DMS153 treated with DMSO at 0.1 percent for 48 hours (cell line): ENCODE measurements around the gene ABCC4.
A peak's percentile ranks its signal among the peaks of the same experiment; 100 is the strongest.
"Not testable (repeated sequence)": the region's sequence is repeated elsewhere in the genome, so short reads cannot be mapped to it uniquely, and the experiment has no call there.

Source experiments
- DNase-seq: peaks from one replicate; lab custom pipeline; 2025; ENCODE audit not compliant: unreplicated experiment; lab: John Stamatoyannopoulos, UW

ABCC4 gene

DNA sequence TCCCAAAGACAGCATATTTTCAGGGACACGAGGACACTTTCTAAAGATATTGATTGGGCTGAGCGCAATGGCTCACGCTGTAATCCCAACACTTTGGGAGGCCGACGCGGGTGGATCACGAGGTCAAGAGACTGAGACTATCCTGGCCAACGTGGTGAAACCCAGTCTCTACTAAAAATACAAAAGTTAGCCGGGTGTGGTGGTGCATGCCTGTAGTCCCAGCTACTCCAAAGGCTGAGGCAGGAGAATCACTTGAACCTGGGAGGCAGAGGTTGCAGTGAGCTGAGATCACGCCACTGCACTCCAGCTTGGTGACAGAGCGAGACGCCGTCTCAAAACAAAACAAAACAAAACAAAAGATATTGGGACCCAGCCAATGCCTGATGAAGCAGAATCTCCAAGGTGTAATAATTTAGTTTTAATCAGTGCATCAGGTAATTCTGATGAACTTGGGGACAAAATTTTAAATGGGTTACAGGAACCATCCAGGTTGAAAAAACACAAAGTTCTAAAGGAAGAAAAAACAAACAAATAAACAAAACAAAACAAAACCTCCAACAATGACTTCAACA is 100.8 kb downstream of the ABCC4 start:
- DNase-seq, result not testable (repeated sequence)

DNA sequence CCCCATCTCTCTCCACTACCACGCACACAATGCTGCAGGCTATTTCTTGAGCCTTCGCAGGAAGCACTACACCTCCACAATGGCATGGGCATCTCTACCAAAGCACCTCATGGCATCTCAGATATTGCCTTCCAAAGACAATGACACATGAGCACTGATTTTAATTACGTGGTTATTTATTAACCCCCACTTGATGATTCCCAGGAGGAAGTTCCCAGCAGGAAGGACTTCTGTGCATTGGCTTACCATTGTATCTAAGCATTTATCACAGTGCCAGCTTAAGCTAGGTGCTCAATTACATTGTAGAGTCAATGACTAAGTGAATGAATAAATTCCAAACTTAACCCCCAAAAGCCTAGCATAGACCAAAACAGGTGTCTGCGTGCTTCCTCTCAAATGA is 101.4 kb downstream of the ABCC4 start:
- no peak for DNase-seq

DNA sequence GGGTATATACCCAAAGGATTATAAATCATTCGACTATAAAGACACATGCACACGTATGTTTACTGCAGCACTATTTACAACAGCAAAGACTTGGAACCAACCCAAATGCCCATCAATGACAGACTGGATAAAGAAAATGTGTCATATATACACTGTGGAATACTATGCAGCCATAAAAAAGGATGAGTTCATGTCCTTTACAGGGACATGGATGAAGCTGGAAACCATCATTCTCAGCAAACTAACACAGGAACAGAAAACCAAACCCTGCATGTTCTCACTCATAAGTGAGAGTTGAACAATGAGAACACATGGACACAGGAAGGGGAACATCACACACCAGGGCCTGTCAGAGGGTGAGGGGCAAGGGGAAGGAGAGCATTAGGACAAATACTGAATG is 102.6 kb downstream of the ABCC4 start:
- DNase-seq, result not testable (repeated sequence)

DNA sequence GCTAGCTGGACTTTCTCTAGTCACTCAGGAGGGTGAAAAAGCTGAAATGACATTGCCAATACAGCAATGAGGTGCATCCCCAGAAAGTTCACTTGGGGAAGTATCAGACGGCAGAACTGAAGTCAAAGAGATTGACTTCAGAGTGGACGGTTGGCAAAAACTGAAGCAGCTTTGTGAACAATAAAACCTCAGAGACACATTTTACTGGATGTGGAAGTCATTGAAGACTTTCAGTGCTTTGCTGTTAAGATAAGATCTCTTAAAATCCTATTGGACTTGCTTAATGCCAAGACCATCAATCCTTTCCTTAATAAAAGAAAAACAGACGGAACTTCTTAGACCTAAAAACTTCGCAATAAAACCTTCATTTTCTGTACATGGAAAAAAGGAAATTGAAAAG is 103.7 kb downstream of the ABCC4 start:
- DNase-seq, result no peak

DNA sequence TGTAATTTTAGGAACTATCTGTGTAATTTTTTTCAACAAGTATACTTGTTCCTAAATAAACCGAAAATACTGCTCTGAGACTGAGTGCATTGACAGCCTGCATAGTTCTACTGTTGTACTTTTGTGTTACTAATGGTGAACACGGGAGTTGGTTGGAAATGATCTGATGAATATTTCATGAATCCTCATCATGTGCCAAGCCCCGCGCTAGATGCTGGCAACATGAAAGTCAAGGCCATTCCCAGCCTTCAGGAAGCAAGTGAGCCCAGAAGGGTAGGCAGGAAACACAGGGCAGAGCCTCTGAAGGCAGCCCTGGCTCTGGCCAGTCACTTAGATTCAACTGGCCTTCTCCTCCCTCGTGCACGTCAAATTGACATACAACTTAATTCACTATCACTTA is 106.1 kb downstream of the ABCC4 start:
- no peak for DNase-seq

DNA sequence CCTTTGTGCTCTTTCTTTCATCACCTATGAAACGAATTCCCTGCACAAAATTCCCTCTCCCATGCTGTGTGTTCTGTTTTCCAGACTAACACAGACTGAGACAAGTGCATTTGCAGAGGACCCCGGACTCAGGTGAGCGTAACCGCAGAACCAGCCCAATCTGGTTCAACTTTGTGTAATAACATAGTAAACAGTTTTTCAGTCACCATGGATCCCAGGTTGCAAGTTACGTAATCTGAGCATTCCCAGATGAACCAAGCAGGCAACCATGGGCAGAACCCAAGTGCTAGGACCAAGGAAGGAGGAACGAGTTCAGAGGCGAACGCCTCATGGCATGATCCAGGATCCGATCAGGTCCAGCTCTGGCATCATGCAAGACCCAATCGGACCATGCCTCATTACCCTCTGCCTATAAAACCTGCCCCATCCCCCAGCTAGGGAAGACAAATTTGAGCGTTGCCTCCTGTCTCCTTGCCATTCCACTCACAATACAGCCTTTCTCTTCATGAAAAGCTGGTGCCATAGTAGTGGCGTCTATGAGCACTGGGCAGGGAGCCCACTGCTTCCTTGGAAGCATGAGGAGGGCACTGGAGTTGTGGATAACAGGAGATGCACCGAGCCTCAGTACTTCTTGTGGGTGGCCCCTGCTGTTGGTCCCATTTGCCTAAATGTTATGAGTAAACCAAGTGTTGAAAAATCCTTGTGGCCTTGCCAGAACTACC is 107.6 kb downstream of the ABCC4 start:
- DNase-seq, result no peak

DNA sequence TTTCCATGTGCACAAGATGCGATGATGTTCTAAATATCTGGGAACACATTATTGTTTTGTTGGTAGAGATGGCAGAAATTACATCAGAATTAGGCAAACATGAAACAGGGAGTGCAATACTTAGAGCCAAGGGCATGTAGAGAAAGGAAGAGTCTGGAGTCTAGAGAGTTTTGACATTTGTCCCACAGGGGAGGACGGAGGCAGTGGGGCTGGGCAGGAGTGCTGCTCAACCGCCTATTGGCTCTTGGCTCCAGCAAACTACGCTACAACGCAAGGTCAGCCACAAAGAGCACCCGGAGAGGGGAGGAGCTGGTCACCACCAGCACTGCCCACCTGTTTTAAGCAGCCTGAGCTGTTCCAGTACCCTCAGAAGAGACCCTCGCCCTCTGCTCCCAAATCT is 108.3 kb downstream of the ABCC4 start:
- DNase-seq, result no peak

DNA sequence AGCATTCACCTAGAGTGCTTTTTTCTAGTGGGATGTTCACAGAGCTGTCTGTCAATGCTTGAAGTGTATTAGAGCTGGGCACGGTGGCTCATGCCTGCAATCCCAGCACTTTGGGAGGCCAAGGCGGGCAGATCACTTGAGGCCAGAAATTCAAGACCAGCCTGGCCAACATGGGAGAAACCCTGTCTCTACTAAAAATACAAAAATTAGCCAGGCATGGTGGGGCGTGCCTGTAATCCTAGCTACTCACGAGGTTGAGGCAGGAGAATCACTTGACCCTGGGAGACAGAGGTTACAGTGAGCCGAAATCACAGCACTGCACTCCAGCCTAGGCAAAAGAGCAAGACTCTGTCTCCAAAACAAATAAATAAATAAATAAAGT is 108.7 kb downstream of the ABCC4 start:
- DNase-seq, result not testable (repeated sequence)

DNA sequence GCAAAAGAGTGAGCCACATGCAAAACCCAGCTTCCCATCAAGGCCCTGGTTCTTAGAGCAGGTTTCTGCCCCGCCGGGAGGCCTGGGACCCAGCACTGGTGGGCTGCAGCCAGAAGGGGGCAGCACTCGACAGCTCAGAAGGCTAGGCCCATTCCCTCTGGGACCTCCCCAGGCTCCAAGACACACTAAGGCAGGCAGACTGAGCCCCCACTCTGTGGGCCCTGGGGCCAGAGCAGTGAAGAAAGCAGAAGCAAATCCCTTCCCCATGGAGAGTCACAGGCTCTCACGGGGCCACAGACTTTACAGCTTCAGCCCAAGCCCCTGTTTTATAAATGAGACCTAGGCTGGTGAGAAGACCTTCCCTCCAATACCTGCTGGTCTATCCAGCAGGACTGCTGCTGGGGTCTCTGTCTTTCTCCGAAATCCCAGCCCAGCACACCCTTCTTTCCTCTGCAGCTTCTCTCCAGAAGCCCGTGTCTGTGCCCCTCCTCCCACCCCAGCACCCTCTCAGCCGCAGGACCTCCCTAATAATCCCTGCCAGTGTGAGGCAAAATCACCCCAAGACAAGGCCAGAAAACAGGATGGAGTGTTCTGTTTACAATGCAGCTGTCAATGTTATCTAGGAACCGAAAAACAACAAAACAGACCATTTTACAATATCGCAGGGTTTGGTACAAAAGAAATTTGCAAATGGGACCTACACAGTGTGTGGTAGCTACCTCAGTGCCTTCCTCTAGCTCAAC is 109.3 kb downstream of the ABCC4 start:
- DNase-seq, result peak; percentile 54

DNA sequence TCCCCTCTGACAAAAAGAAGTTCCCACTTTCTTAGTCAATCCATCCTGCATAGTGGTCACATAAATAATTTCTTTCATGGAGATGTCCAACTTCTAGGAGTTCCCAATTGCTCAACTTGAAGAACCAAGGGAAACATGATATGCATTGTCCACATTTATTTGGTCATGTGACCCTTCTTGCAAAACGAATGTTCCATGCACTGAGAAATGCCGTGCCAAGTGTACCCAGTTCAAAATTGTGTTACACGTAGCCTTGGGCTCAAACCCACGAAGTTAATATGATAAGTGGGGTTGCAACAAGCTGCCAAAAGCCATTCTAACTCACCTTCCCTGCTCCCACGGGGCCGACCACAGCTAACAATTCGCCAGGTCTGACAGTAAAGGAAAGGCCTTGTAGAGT is 113.1 kb downstream of the ABCC4 start:
- no peak for DNase-seq

DNA sequence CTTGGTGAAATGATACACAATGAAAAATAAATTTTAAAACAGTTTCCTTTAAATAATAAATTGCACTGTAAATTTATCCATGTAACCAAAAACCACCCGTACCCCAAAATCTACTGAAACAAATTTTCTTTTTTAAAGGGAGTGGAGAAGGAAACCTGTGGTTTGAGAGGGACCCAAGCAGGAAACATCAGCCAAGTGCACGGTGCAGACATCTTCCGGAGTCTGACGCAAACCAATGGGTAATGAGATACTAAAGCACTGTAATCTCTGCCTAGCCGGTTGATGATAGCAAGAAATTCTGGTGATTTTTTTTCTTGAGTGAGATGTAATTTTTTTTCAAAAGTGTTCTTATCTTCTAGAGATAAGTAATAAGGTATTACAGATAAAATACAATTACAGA is 115.4 kb downstream of the ABCC4 start:
- no peak for DNase-seq

DNA sequence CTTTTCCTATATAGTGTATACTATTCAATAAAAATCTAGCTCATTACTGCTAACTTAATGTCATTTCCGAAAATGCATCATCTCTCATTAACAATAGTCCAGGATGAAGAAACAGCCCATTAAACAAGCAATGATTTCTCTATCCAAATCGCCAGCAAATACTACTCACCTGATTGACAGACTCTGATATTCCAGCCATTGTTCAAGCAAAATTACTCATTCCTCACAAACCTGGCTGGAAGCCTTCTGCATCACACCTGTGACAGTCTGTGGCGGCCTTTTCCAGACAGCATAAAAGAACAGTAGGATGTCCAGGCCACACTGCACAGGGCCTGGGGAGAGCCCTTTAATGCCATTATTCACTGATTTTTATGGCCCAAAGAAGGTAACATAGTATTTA is 115.9 kb downstream of the ABCC4 start:
- DNase-seq, result peak; percentile 14

DNA sequence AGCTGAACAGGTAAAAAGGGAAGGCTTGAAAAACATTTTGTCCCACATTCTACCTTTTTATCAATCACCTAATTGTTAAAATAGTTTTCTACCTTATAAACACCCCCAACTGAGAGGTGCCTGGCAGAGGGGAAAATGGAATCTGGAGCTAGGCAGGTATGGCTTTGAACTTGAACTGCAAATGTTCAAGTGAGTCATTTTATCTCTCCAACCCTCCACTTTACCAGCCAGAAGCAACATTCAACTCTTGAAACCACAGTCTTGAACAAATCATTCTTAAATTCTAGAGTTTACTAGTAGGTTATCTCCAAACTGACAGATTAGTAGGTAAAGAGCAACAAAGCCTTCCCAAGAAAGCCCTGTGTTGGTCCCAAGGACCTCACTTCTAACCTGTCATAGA is 116.9 kb downstream of the ABCC4 start:
- DNase-seq, result no peak

DNA sequence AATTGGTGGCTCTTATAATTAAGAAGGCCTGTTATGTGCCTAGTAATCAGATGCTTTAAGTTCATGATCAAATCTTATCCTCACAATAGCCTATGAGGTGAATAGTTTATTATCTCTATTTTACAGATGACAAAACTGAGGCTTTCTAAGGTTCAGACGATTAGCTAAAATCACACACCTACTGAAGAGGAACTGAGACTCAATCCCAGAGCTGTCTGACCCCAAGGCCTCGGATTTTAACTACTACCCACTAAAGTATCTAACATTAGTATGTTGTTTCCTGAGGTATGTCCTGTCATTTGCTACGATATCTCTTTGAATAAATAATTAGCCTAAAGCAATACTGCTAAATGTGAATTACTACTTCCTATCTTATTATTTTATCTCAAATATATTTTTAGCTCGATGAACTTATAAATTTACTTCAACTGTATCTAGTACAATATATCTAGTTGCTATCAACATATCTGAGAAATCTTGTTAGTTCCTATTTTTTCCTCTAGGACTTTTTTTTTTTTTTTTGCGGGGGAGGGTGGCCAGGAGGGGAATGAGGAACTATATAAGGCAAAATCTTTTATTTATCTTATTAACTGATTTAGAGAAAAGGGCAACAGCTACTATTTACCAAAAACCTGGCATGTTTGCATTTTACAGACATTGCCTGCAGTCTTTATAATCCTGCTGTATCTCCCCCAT is 118.5 kb downstream of the ABCC4 start:
- DNase-seq, result no peak

DNA sequence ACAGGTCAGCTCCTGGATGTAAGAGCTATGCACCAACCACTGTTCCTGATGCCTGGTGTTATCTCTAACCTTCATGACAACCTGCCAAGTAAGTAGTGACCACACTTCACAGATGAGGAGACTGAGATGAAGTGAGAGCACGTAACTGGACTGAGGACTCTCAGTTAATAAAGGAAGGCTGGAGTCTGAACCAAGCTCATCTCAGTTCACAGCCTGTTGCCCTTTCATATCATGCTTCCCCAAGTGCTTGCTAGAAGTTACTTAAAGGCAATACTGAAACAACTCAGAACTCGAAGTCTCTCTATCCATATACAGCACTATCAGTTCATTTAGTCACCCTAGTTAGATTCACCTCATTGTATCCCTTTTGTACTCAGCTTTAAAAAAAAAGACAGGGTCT is 119.7 kb downstream of the ABCC4 start:
- no peak for DNase-seq

DNA sequence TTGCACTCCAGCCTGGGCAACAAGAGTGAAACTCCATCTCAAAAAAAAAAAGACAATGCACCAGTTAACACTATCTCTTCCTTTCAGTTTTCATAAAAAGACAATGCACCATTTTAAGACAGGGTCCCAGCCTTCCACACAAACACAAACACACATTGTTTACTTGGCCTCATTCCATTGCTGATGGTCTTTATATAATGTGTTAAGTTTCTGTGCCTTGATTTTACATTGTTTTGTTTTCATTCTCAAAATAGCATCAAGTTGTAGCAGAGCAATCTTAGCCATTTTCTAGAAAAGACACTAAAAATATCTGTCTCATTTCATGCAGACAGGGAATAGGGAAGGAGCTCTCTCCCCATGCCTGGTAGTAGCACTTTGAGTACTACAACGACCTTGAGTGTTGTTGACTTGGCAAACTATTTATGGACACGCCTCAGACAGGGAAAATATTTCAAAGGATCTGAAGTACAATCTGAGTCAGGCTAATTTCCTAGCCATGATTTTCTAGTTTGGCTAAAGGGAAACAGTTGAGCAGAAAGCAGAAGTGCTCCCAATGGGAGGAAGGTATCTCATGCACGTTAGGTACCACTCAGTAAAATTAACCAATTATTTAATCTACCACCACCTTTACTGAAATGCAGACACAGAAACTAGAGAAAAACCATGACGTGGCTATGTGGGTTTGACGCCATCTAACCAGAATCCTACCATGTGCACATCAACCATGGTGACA is 120.6 kb downstream of the ABCC4 start:
- no peak for DNase-seq

DNA sequence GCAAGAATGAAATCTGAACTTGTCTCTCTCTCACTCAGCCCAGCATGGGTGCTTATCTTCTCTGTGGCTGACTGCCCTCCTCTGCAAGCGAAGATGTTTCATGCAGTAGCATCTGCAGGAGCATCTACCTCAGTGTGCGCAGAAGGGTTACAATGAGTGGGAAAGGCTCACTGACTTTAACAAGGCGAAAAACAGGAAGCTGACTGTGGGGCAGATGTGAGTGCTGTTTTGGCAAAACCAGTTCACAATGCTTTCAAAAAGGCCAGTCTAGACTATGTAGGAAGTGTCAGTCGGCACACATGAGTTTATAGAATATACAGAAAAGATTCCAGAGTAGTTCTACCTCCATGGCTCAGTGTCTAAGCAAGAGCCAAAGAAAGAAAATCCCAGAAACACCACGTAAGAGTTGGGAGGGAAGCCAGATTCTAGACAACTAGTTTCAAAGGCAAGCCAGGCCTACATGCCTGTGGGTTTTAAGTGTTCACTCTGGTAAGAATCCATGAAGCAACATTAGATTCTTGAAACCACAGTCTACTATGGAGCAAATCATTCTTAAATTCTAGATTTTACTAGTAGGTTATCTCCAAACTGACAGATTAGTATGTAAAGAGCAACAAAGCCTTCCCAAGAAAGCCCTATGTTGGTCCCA is 124.5 kb downstream of the ABCC4 start:
- DNase-seq, result no peak

DNA sequence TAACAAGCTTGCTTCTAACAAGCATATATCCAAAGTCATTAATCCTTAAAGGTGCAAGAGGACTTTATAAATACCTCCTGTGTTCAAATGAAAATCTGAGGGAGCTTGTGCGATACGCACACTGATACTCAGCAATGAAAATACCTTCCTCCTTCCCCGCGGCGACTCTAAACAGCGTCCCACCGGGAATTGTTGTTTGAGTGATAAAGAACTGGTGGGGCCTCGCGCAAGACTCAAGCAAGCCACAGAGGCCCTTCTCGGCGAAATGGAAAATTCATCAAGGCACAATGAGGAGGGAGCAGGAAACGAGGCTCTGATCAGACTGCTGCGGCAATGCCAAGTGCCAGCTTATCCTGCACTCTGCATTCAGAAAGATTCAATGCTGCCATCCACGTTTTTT is 126.7 kb downstream of the ABCC4 start:
- DNase-seq, result no peak

DNA sequence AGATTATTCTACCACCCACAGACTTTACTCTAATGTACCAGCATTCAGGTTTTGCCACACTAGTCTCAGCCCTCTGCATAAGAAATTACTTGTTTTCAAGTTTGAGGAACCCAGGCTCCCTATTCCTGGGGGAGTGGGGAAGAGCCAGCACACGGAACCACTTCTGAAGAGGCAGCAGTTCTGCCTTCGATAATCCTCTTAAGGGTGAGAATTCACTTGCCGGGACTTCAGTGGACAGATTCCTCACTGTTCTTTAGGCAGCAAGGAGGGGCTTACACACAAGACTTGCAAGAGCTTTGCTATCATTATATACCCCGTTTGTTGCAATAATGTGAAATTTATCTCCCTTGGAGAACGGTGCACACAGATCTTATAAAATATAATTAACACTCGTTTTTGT is 133.1 kb downstream of the ABCC4 start:
- no peak for DNase-seq

DNA sequence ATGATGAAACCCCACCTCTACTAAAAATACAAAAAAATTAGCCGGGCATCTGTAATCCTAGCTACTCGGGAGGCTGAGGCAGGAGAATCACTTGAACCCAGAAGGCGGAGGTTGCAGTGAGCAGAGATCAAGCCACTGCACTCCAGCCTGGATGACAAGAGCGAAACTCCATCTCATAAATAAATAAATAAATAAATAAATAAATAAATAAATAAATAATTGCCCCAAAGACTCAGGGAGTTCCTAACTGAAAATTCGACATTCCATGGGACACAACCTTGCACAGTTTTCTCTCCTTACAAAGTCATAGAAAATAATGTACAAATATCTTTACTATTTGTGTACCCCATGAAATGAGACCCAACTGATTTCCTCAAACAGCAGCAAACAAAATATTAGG is 134.2 kb downstream of the ABCC4 start:
- DNase-seq, result not testable (repeated sequence)

DNA sequence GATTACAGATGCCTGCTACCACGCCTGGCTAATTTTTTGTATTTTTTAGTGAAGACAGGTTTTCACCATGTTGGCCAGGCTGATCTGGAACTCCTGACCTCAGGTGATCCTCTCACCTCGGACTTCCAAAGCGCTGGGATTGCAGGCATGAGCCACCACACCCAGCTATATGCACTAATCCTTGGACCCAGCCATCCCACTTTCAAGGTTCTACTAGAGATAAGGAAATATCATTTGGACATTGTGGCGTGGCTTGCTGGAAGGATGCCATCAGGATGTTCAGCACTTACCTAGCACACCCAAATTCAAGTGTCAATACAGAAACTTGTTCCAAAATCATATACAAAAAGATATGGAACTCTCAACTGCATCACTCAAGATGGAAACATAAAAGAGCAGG is 136.4 kb downstream of the ABCC4 start:
- no peak for DNase-seq
